Activated B cell treated with CpG ODN at 0.5 μM for 24 hours (primary cell): ENCODE results near the gene APPBP2. TPM values are rescaled to one million over a fixed set of nuclear protein-coding genes. Genes with fewer than 3 reads are reported as not detected.
"Not testable (repeated sequence)": the region's sequence is repeated elsewhere in the genome, so short reads cannot be mapped to it uniquely, and the experiment has no call there.

Experiments
- ATAC-seq: fragments of 200-7000 bp; cut with Tn5 transposase; one replicate; pipeline ENCODE4 v1.10.0; 2021; ENCODE audit warnings: low read depth, mild to moderate bottlenecking, moderate library complexity
- CTCF ChIA-PET: fragments of 350-600 bp; sonication (Branson Sonifier 250); formaldehyde crosslinking; loops from one replicate; lab custom pipeline; 2021; ENCODE audit warnings: antibody characterized with exemption; lab: Charles Lee
- POLR2A ChIA-PET: fragments of 350-600 bp; sonication (Branson Sonifier 250); formaldehyde crosslinking; loops from one replicate; lab custom pipeline; 2021; ENCODE audit warnings: antibody characterized with exemption; lab: Charles Lee
- DNase-seq: peaks from one replicate; pipeline ENCODE4 v3.0.0; 2022
- H3K27ac Mint-ChIP-seq: one replicate; pipeline ENCODE4 v1.8.0; 2020; ENCODE audit warnings: mixed read lengths
- H3K27me3 Mint-ChIP-seq: one replicate; pipeline ENCODE4 v1.8.0; 2021; ENCODE audit warnings: mixed read lengths
- H3K36me3 Mint-ChIP-seq: one replicate; pipeline ENCODE4 v1.8.0; 2021; ENCODE audit warnings: low read depth, mixed read lengths
- H3K4me1 Mint-ChIP-seq: one replicate; pipeline ENCODE4 v1.8.0; 2021; ENCODE audit warnings: mixed read lengths
- H3K4me3 Mint-ChIP-seq: one replicate; pipeline ENCODE4 v1.8.0; 2020; ENCODE audit warnings: mild to moderate bottlenecking, mixed read lengths
- H3K9me3 Mint-ChIP-seq: one replicate; pipeline ENCODE4 v1.8.0; 2020; ENCODE audit warnings: mixed read lengths
- CTCF ChIP-seq: fragments of 200-600 bp; IDR thresholded peaks from one replicate; pipeline ENCODE4 v1.8.0; 2022; ENCODE audit warnings: antibody characterized with exemption, mild to moderate bottlenecking
- intact Hi-C: fragments of 100-400 bp; cut with micrococcal nuclease; formaldehyde crosslinking; loops from one replicate; pipeline ENCODE4 v1.15.1; 2024
- total RNA-seq: library from RNA; stranded (reverse); gene quantifications from 2 replicates; pipeline ENCODE4 v1.2.3, GENCODE V29; 2022

APPBP2 gene
- total RNA-seq, 1 donor from 2014 or later, result 29.9 TPM

DNA sequence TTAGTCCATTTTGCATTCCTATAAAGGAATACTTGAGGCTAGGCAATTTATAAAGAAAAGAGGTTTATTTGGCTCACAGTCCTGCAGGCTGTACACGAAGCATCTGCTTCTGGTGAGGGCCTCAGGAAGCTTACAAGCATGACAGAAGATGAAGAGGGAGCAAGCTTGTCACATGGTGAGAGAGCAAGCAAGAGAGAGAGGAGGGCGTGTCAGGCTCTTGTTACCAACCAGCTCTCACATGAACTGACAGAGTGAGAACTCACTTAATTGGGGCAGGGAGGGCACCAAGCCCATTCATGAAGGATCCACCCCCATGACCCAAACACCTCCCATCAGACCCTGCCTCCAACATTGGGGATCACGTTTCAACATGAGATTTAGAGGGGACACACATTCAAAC lies 102.2 kb downstream of the APPBP2 start:
- ChIA-PET CTCF (interaction anchor here (1.6 kb wide), 1 partner anchor 283 kb away, joined by 4 read pairs; no protein-coding TSS in a partner anchor), POLR2A (interaction anchor here (0.6 kb wide), 1 partner anchor 335 kb away, joined by 8 read pairs; no protein-coding TSS in a partner anchor)
- Mint-ChIP-seq H3K27me3 (peaks cover under 1% of the 10 kb centered on the region), H3K36me3 (no peaks in the 10 kb centered on the region), H3K27ac (no peak overlapping the region), H3K4me1 (peaks cover 8% of the 10 kb centered on the region), H3K9me3 (no peaks in the 10 kb centered on the region), H3K4me3 (no peak overlapping the region)
- intact Hi-C loops, result no loop called here
- ATAC-seq (no peak), DNase-seq (no peak)
- TF ChIP-seq CTCF, result no peak

DNA sequence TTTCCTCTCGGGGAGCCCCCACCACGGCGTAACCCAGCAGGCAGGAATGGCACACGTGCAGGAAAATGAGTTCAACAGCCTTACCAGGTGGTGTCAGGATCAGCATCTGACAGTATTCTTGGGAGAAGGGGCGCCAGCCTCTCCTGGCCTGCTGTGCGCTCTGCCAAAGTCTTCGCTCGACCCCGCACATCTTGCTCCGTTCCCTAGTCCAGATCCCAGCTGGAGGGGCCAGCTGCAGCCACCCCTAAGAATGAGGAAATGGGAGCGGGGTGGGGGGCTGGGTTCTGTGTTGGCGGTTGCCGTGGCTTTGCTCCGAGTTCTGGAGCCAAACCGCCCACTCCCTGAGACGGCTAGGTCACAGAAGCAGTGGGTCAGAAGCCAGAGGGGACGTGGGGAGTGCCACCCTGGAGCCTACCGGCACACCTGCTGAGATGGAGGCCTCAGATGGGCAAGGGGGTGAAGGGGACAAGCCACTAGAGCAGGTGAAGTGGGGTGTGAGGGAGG lies 103.8 kb downstream of the APPBP2 start, which contains the start of gene CHCT1:
TSS of gene CHCT1 (plus strand) at position 328 of the 504 bp plus-strand sequence. CDS start at position 432, 104 bp downstream.
- TF ChIP-seq CTCF, result no peak
- Mint-ChIP-seq H3K4me1 (peaks cover 8% of the 10 kb centered on the region), H3K4me3 (peak within 1 kb of the TSS; percentile 85), H3K36me3 (no peaks in the 10 kb centered on the region), H3K9me3 (no peaks in the 10 kb centered on the region), H3K27ac (peak within 1 kb of the TSS; percentile 81), H3K27me3 (no peaks in the 10 kb centered on the region)
- POLR2A ChIA-PET, result interaction anchor here (1.8 kb wide), 2 partner anchors 23 to 30 kb away, joined by 6 to 12 read pairs; partner anchors contain the start of gene USP32
- no peak for DNase-seq
- intact Hi-C loops, result no loop called here
- CTCF ChIA-PET, result no interaction called here
- ATAC-seq, result no peak

- H3K4me3 Mint-ChIP-seq, result peak overlapping the region; percentile 85
- ChIA-PET CTCF (interaction anchor here (0.5 to 1.2 kb wide), 8 partner anchors 19 to 160 kb away, joined by 3 to 7 read pairs (median 3); no protein-coding TSS in a partner anchor), POLR2A (interaction anchor here (1.0 to 1.8 kb wide), 3 partner anchors 23 to 32 kb away, joined by 6 to 12 read pairs (median 7); partner anchors contain the start of gene USP32)
- peak; percentile 79 for DNase-seq
- H3K27ac Mint-ChIP-seq, result peak overlapping the region; percentile 81
- intact Hi-C loops, result loop anchor here (1.0 kb wide), 6 partner anchors 15 to 217 kb away; partner anchors contain the start of genes PPM1D and USP32
- peak; percentile 100 for TF ChIP-seq CTCF
- no peaks in the 10 kb centered on the region for H3K36me3 Mint-ChIP-seq
- ATAC-seq, result peak; percentile 93
- H3K9me3 Mint-ChIP-seq, result no peaks in the 10 kb centered on the region
- peaks cover 8% of the 10 kb centered on the region for H3K4me1 Mint-ChIP-seq
- H3K27me3 Mint-ChIP-seq, result no peaks in the 10 kb centered on the region
These were observed 104.5 kb downstream of the APPBP2 start for GRCh38 chr17:60421273-60422161.

DNA sequence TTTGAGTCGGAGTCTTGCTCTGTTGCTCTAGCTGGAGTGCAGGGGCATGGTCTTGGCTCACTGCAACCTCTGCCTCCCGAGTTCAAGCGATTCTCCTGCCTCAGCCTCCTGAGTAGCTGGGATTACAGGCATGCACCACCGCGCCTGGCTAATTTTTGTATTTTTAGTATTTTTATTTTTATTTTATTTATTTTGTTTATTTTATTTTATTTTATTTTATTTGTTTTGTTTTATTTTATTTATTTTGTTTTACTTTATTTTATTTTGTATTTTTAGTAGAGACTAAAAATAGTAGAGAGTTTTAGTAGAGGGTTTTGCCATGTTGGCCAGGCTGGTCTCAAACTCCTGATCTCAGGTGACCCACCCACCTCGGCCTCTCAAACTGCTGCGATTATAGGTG lies 106.2 kb downstream of the APPBP2 start:
- H3K4me3 Mint-ChIP-seq, ATAC-seq, H3K36me3 Mint-ChIP-seq, H3K27ac Mint-ChIP-seq, H3K4me1 Mint-ChIP-seq, H3K27me3 Mint-ChIP-seq, DNase-seq, H3K9me3 Mint-ChIP-seq, intact Hi-C loops: not testable (repeated sequence)
- CTCF ChIA-PET, result interaction anchor here (1.2 kb wide), 1 partner anchor 34 kb away, joined by 3 read pairs; no protein-coding TSS in a partner anchor
- POLR2A ChIA-PET, result interaction anchor here (0.7 kb wide), 2 partner anchors 22 to 136 kb away, joined by 3 to 4 read pairs; no protein-coding TSS in a partner anchor

- ATAC-seq, H3K27ac Mint-ChIP-seq, POLR2A ChIA-PET, H3K4me1 Mint-ChIP-seq, H3K36me3 Mint-ChIP-seq, H3K4me3 Mint-ChIP-seq, intact Hi-C loops, H3K9me3 Mint-ChIP-seq, H3K27me3 Mint-ChIP-seq, DNase-seq: not testable (repeated sequence)
- CTCF ChIA-PET, result interaction anchor here (1.1 kb wide), 1 partner anchor 28 kb away, joined by 3 read pairs; no protein-coding TSS in a partner anchor
These were observed 107.0 kb downstream of the APPBP2 start for GRCh38 chr17:60419003-60419402.
